GM23248 (cell line): ENCODE results near the gene AFAP1.

Experiments used
- EZH2 ChIP-seq: fragments of 200-600 bp; sonication (generic); IDR thresholded peaks from 2 replicates; pipeline ENCODE4 v1.6.1; 2018; ENCODE audit warnings: antibody characterized with exemption, mild to moderate bottlenecking; ENCODE audit not compliant: insufficient read depth, poor library complexity, severe bottlenecking
- EZH2phosphoT487 ChIP-seq: fragments of 200-600 bp; sonication (generic); IDR thresholded peaks from 2 replicates; pipeline ENCODE4 v1.6.1; 2018; ENCODE audit warnings: antibody characterized with exemption, moderate library complexity, mild to moderate bottlenecking, low read depth; ENCODE audit not compliant: insufficient read depth

- TF ChIP-seq EZH2 (no peak), EZH2phosphoT487 (no peak)
These were observed 86.4 kb downstream of the AFAP1 start for GRCh38 chr4:7853271-7853670.
